MM.1S (cell line): Measurements from ENCODE around the gene FRMPD2.
"Not testable (repeated sequence)": the region's sequence is repeated elsewhere in the genome, so short reads cannot be mapped to it uniquely, and the experiment has no call there.

Experiments
- DNase-seq: peaks from one replicate; pipeline ENCODE4 v3.0.0-alpha.2; 2015
- H2AFZ ChIP-seq: fragments of 300-600 bp; sonication (generic); 2 replicates; pipeline ENCODE4 v1.6.0; 2016; ENCODE audit warnings: antibody characterized with exemption, low read length
- H3F3A ChIP-seq: fragments of 300-600 bp; sonication (generic); 2 replicates; pipeline ENCODE4 v1.6.1; 2016; ENCODE audit warnings: mild to moderate bottlenecking, antibody characterized with exemption, low read length, moderate library complexity, mixed read lengths; ENCODE audit not compliant: insufficient read depth
- H3K27ac ChIP-seq: fragments of 300-600 bp; sonication (generic); 2 replicates; pipeline ENCODE4 v1.5.1; 2016; ENCODE audit warnings: mild to moderate bottlenecking, low read length
- H3K27me3 ChIP-seq: fragments of 300-600 bp; sonication (generic); replicated peaks from 2 replicates; pipeline ENCODE4 v1.6.0; 2016; ENCODE audit warnings: low read length; ENCODE audit not compliant: insufficient read depth
- H3K36me3 ChIP-seq: fragments of 300-600 bp; sonication (generic); replicated peaks from 2 replicates; pipeline ENCODE4 v1.6.1; 2016; ENCODE audit warnings: mild to moderate bottlenecking, low read length, mixed read lengths; ENCODE audit not compliant: insufficient read depth
- H3K4me1 ChIP-seq: fragments of 300-600 bp; sonication (generic); 2 replicates; pipeline ENCODE4 v1.6.1; 2016; ENCODE audit warnings: low read length, mixed read lengths
- H3K4me2 ChIP-seq: fragments of 300-600 bp; sonication (generic); 2 replicates; pipeline ENCODE4 v1.6.0; 2016; ENCODE audit warnings: low read depth, low read length
- H3K4me3 ChIP-seq: fragments of 300-600 bp; sonication (generic); 2 replicates; pipeline ENCODE4 v1.5.1; 2016; ENCODE audit warnings: low read length, mixed read lengths
- H3K79me2 ChIP-seq: fragments of 300-600 bp; sonication (generic); 2 replicates; pipeline ENCODE4 v1.6.1; 2016; ENCODE audit warnings: mixed run types, low read length, mixed read lengths
- H3K9ac ChIP-seq: fragments of 300-600 bp; sonication (generic); 2 replicates; pipeline ENCODE4 v1.6.1; 2016; ENCODE audit warnings: low read length, mixed read lengths
- H3K9me2 ChIP-seq: fragments of 300-600 bp; sonication (generic); replicated peaks from 2 replicates; pipeline ENCODE4 v1.6.1; 2016; ENCODE audit warnings: mild to moderate bottlenecking, low read length, mixed read lengths; ENCODE audit not compliant: insufficient read depth
- H3K9me3 ChIP-seq: fragments of 300-600 bp; sonication (generic); replicated peaks from 2 replicates; pipeline ENCODE4 v1.6.1; 2016; ENCODE audit warnings: mild to moderate bottlenecking, low read length, mixed read lengths; ENCODE audit not compliant: insufficient read depth
- H4K20me1 ChIP-seq: fragments of 300-600 bp; sonication (generic); 2 replicates; pipeline ENCODE4 v1.6.1; 2016; ENCODE audit warnings: mild to moderate bottlenecking, low read length, moderate library complexity, mixed read lengths; ENCODE audit not compliant: insufficient read depth
- EZH2 ChIP-seq: fragments of 300-600 bp; sonication (generic); optimal IDR thresholded peaks from 2 replicates; pipeline ENCODE3; 2017; ENCODE audit warnings: low read depth, mild to moderate bottlenecking, antibody characterized with exemption, low read length, mixed read lengths
- EZH2phosphoT487 ChIP-seq: fragments of 300-600 bp; sonication (generic); IDR thresholded peaks from 2 replicates; pipeline ENCODE4 v1.6.1; 2018; ENCODE audit warnings: antibody characterized with exemption, low read length
- TF ChIP-seq, protein P1 (sequence below): fragments of 300-600 bp; sonication (generic); IDR thresholded peaks from 2 replicates; pipeline ENCODE4 v1.5.1; 2016; ENCODE audit warnings: antibody characterized with exemption, low read length, mixed read lengths

FRMPD2 gene

DNA sequence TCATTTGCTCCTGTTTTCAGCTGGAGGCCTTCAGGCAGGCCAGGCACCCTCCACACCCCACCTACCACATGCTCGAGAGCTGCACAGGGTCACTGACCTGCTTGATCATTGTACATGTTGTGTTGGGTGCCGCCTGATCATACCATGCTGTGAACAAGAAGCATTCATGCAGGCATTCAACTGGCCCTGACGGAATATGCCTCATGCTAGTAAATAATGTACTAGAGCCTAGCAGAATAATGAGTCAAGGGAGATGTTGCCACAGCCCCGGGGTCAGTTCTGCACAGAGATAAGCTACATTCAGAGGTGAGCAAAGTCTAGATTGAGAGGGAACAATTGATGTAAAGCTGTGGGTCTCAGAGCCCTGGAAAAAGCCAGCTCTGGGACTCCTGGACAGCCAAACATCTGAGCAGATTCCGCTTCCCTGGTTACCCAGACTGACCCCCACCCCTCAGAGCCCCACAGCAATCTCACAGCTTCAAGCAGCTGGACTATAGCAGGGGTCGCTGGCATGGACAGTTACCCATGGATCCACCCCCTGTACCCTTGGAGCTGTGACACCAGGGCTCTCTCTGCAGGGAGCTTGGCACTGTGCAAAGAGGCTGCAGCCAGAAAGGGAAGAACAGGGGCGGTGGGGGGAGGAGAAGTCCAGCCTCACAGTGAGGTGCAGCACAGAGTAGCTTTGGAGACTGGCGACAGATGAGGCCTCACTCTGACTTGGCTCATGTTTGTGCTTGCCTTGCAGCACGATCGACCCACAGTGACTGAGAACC lies 86.6 kb downstream of the FRMPD2 start:
- no peaks in the 10 kb centered on the region for H3K9me3 ChIP-seq
- DNase-seq: no peak
- H2AFZ ChIP-seq: no peak overlapping the region
- H3K36me3 ChIP-seq: no peaks in the 10 kb centered on the region
- no peak overlapping the region for H3K27ac ChIP-seq
- no peaks in the 10 kb centered on the region for H3F3A ChIP-seq
- H3K27me3 ChIP-seq: no peaks in the 10 kb centered on the region
- H3K9ac ChIP-seq: no peak overlapping the region
- no peak overlapping the region for H3K4me3 ChIP-seq
- H3K9me2 ChIP-seq: no peaks in the 10 kb centered on the region
- no peak overlapping the region for H3K4me2 ChIP-seq
- no peaks in the 10 kb centered on the region for H3K79me2 ChIP-seq
- H4K20me1 ChIP-seq: no peaks in the 10 kb centered on the region
- TF ChIP-seq EZH2: no peak
- TF ChIP-seq, protein P1, sequence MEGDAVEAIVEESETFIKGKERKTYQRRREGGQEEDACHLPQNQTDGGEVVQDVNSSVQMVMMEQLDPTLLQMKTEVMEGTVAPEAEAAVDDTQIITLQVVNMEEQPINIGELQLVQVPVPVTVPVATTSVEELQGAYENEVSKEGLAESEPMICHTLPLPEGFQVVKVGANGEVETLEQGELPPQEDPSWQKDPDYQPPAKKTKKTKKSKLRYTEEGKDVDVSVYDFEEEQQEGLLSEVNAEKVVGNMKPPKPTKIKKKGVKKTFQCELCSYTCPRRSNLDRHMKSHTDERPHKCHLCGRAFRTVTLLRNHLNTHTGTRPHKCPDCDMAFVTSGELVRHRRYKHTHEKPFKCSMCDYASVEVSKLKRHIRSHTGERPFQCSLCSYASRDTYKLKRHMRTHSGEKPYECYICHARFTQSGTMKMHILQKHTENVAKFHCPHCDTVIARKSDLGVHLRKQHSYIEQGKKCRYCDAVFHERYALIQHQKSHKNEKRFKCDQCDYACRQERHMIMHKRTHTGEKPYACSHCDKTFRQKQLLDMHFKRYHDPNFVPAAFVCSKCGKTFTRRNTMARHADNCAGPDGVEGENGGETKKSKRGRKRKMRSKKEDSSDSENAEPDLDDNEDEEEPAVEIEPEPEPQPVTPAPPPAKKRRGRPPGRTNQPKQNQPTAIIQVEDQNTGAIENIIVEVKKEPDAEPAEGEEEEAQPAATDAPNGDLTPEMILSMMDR: no peak
- no peak for TF ChIP-seq EZH2phosphoT487
- no peaks in the 10 kb centered on the region for H3K4me1 ChIP-seq

DNA sequence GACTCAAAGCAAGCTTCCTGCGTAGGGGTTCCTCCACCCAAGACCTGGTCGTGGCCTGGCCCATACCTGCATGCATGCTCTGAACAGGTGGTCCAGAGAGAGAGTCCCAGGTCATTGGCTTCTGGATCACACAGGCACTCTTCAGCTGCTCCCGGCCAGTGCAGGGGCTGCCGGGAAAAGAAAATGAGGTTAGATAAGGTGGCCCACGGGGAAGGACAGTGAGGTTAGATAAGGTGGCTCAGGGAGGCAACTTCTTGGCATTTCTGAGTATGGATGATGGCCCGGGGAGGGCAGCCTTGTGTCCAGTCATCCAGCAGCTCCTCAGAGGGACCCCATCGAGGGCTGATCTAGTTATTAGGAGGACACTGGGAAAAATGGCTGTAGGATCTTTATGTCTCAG lies 87.4 kb downstream of the FRMPD2 start:
- Histone ChIP-seq H3K4me1 (no peaks in the 10 kb centered on the region), H3K36me3 (no peaks in the 10 kb centered on the region), H3F3A (no peaks in the 10 kb centered on the region), H3K27ac (no peak overlapping the region), H3K79me2 (no peaks in the 10 kb centered on the region), H4K20me1 (no peaks in the 10 kb centered on the region), H3K27me3 (no peaks in the 10 kb centered on the region), H3K4me3 (no peak overlapping the region), H3K9me2 (no peaks in the 10 kb centered on the region), H3K4me2 (no peak overlapping the region), H2AFZ (no peak overlapping the region), H3K9me3 (no peaks in the 10 kb centered on the region), H3K9ac (no peak overlapping the region)
- DNase-seq: no peak
- TF ChIP-seq, protein P1: no peak
- TF ChIP-seq EZH2phosphoT487 (no peak), EZH2 (no peak)

DNA sequence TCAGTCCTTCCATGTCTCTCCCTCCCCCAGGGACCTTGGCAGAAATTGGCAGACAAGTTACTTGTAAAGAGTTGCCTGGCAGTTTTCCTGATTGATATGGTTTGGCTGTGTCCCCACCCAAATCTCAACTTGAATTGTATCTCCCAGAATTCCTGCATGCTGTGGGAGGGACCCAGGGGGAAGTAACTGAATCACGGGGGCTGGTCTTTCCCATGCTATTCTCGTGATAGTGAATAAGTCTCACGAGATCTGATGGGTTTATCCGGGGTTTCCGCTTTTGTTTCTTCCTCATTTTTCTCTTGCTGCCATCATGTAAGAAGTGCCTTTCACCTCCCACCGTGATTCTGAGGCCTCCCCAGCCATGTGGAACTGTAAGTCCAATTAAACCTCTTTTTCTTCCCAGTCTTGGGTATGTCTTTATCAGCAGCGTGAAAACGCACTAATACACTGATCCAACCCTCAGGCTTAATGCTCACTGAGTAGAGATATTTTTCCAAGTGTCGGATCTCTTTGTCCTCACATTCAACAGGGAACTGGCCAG lies 88.2 kb downstream of the FRMPD2 start:
- H3K9ac ChIP-seq, H3K4me1 ChIP-seq, H3K27me3 ChIP-seq, H3K9me2 ChIP-seq, H3K4me2 ChIP-seq, H4K20me1 ChIP-seq, DNase-seq, H3F3A ChIP-seq, H3K79me2 ChIP-seq, H3K36me3 ChIP-seq, H3K27ac ChIP-seq, H3K9me3 ChIP-seq, H2AFZ ChIP-seq, H3K4me3 ChIP-seq: not testable (repeated sequence)

DNA sequence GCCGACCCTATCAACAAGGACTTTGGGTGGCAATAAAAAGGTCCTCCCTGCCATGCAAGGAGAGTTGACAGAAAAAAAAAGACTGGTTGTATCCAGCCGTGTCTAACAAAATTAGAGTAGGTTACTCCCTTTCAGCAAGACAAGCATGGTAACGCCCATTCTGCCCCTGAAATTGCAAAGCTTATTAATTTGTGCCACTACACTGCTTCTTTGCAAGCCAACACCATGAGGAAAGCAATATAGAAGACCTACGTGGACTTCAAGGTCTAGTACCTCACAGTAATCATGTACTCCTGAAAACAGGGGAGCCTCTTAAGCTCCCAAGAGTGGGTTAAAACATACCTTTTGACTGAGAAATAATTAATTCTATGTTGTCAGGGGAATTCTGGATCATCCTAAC lies 90.3 kb downstream of the FRMPD2 start:
- Histone ChIP-seq H3K9me2 (no peaks in the 10 kb centered on the region), H3K79me2 (no peaks in the 10 kb centered on the region), H3K36me3 (no peaks in the 10 kb centered on the region), H3K4me2 (no peak overlapping the region), H3K4me3 (no peak overlapping the region), H3K9me3 (no peaks in the 10 kb centered on the region), H3F3A (no peaks in the 10 kb centered on the region), H4K20me1 (no peaks in the 10 kb centered on the region), H2AFZ (no peak overlapping the region), H3K9ac (no peak overlapping the region), H3K27me3 (no peaks in the 10 kb centered on the region), H3K4me1 (no peaks in the 10 kb centered on the region), H3K27ac (no peak overlapping the region)
- no peak for TF ChIP-seq EZH2phosphoT487
- TF ChIP-seq, protein P1: no peak
- no peak for TF ChIP-seq EZH2
- no peak for DNase-seq

DNA sequence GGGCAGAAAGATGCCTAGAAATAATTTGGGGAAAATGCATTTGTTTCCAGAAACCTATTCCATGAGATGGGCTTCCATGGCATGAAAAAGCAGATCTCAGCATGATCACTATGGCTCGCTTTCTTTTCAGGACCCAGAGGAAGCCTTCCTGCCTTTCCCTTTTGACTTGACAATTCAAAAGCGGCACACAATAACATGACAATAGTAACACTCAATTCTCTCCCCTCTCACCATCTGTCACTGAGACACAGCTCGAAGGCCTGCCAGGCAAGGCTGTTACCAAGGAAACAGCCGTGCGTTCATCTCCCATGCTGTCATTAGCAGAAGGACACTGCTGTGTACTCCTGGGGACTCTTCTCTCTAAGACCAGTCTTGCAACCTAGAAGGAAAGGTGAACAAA lies 101.8 kb downstream of the FRMPD2 start:
- not testable (repeated sequence) for H3K4me2 ChIP-seq, H3F3A ChIP-seq, H2AFZ ChIP-seq, H3K79me2 ChIP-seq, H3K4me3 ChIP-seq, H3K9ac ChIP-seq, H3K4me1 ChIP-seq, DNase-seq, H3K27me3 ChIP-seq, H3K9me3 ChIP-seq, H3K9me2 ChIP-seq, H3K36me3 ChIP-seq, H3K27ac ChIP-seq, H4K20me1 ChIP-seq
